Keratinocyte (primary cell): ENCODE measurements around the gene NEB. TPM values are rescaled to one million over a fixed set of nuclear protein-coding genes. Genes with fewer than 3 reads are reported as not detected.

Experiments used
- DNase-seq: peaks from one replicate; pipeline ENCODE4 v3.0.0-alpha.2; 2011; ENCODE audit warnings: low read depth, missing footprints, low spot score
- FAIRE-seq: peaks from 2 replicates; lab custom pipeline; 2011; peaks lifted over from hg19 to GRCh38; lab: Jason Lieb, UNC
- H2AFZ ChIP-seq: 2 replicates; pipeline ENCODE4 v1.6.0; 2012; ENCODE audit warnings: low read length, control low read depth, inconsistent platforms; ENCODE audit not compliant: control insufficient read depth
- H3K27ac ChIP-seq: 2 replicates; pipeline ENCODE4 v1.5.1; 2011; ENCODE audit warnings: low read length; ENCODE audit not compliant: control insufficient read depth, insufficient read depth
- H3K27me3 ChIP-seq: 3 replicates; pipeline ENCODE4 v1.6.0; 2011; ENCODE audit warnings: low read length; ENCODE audit not compliant: control insufficient read depth, insufficient read depth; ENCODE audit errors: extremely low read depth
- H3K36me3 ChIP-seq, 2 experiments: 2 replicates in 1 of 2; 3 replicates in 1 of 2; pipeline ENCODE4 v1.5.1; 2011; ENCODE audit warnings: low read length in 2 of 2, mild to moderate bottlenecking in 1 of 2; ENCODE audit not compliant: control insufficient read depth in 2 of 2, insufficient read depth in 2 of 2; ENCODE audit errors: extremely low read depth in 1 of 2
- H3K4me1 ChIP-seq: 3 replicates; pipeline ENCODE4 v1.5.1; 2011; ENCODE audit warnings: low read length; ENCODE audit not compliant: control insufficient read depth, insufficient read depth; ENCODE audit errors: extremely low read depth
- H3K4me2 ChIP-seq: 3 replicates; pipeline ENCODE4 v1.6.0; 2011; ENCODE audit warnings: low read depth, low read length; ENCODE audit not compliant: control insufficient read depth, insufficient read depth; ENCODE audit errors: extremely low read depth
- H3K4me3 ChIP-seq, 3 experiments: fragments of 200-600 bp in 1 of 3; sonication (generic) in 1 of 3; 2 replicates in 2 of 3; 3 replicates in 1 of 3; pipeline ENCODE4 v1.5.1; 2011 to 2016; ENCODE audit warnings: low read length in 3 of 3, mild to moderate bottlenecking in 3 of 3, control low read depth in 2 of 3, inconsistent platforms in 1 of 3, low read depth in 1 of 3, mixed read lengths in 1 of 3, mixed run types in 1 of 3, moderate library complexity in 1 of 3; ENCODE audit not compliant: control insufficient read depth in 2 of 3, insufficient read depth in 2 of 3; ENCODE audit errors: extremely low read depth in 1 of 3
- H3K79me2 ChIP-seq: 2 replicates; pipeline ENCODE4 v1.6.0; 2012; ENCODE audit warnings: low read length; ENCODE audit not compliant: control insufficient read depth, insufficient read depth
- H3K9ac ChIP-seq: 3 replicates; pipeline ENCODE4 v1.6.0; 2011; ENCODE audit warnings: low read length; ENCODE audit not compliant: control insufficient read depth, insufficient read depth; ENCODE audit errors: extremely low read depth
- H3K9me1 ChIP-seq: 3 replicates; pipeline ENCODE4 v1.6.0; 2011; ENCODE audit warnings: low read length; ENCODE audit not compliant: control insufficient read depth, insufficient read depth; ENCODE audit errors: extremely low read depth
- H3K9me3 ChIP-seq: 2 replicates; pipeline ENCODE4 v1.5.1; 2012; ENCODE audit warnings: low read depth, low read length; ENCODE audit not compliant: control insufficient read depth
- H4K20me1 ChIP-seq: 3 replicates; pipeline ENCODE4 v1.6.0; 2011; ENCODE audit warnings: low read length; ENCODE audit not compliant: control insufficient read depth, insufficient read depth; ENCODE audit errors: extremely low read depth
- EZH2 ChIP-seq: IDR thresholded peaks from one replicate; pipeline ENCODE4 v1.6.1; 2012; ENCODE audit warnings: inconsistent platforms, mild to moderate bottlenecking, low read length, moderate library complexity
- dilution Hi-C: fragments of 300-500 bp; cut with MboI; formaldehyde crosslinking; loops from one replicate; pipeline ENCODE4 v1.7.0; 2020; ENCODE audit warnings: low sequenced_read_pairs; ENCODE audit not compliant: extremely low pct_ligation_motif_present
- polyA plus RNA-seq, 5 experiments: library from polyadenylated mRNA; depleted of rRNA in 3 of 5; stranded (reverse) in 3 of 5; stranded (forward) in 1 of 5; unstranded in 1 of 5; fragments of >200 nt; gene quantifications; 1 replicate in 1 of 5; 2 replicates in 3 of 5; 3 replicates in 1 of 5; pipeline versions ENCODE4 v1.2.1 to v1.2.3, GENCODE V29; 2011 to 2012; ENCODE audit warnings: missing spikeins in 2 of 5, low read depth in 1 of 5, low replicate concordance in 1 of 5
- TF ChIP-seq, protein P1 (sequence below), 3 experiments: IDR thresholded peaks in 1 of 3; conservative IDR thresholded peaks in 1 of 3; optimal IDR thresholded peaks in 1 of 3; 2 replicates in 2 of 3; 3 replicates in 1 of 3; pipeline versions ENCODE3 to v1.5.1; 2011; ENCODE audit warnings: low read length in 3 of 3, mild to moderate bottlenecking in 3 of 3, moderate library complexity in 2 of 3, control low read depth in 1 of 3, inconsistent platforms in 1 of 3; ENCODE audit not compliant: insufficient read depth in 2 of 3; ENCODE audit errors: extremely low read depth in 1 of 3

NEB gene
- polyA plus RNA-seq, 1 donor (not counting 4 experiments of a cell fraction or from before 2014, with no cell fraction given), result 0.67 TPM

- H3K27me3 ChIP-seq, result no peaks in the 10 kb centered on the region
- no peak overlapping the region for H3K27ac ChIP-seq
- DNase-seq (no peak), FAIRE-seq (no peak)
- no peaks in the 10 kb centered on the region for H4K20me1 ChIP-seq
- no peaks in the 10 kb centered on the region for H3K36me3 ChIP-seq
- H3K9me3 ChIP-seq, result no peaks in the 10 kb centered on the region
- H3K4me1 ChIP-seq, result no peaks in the 10 kb centered on the region
- H3K4me3 ChIP-seq, result no peak overlapping the region
- no peak for TF ChIP-seq EZH2
- TF ChIP-seq, protein P1, sequence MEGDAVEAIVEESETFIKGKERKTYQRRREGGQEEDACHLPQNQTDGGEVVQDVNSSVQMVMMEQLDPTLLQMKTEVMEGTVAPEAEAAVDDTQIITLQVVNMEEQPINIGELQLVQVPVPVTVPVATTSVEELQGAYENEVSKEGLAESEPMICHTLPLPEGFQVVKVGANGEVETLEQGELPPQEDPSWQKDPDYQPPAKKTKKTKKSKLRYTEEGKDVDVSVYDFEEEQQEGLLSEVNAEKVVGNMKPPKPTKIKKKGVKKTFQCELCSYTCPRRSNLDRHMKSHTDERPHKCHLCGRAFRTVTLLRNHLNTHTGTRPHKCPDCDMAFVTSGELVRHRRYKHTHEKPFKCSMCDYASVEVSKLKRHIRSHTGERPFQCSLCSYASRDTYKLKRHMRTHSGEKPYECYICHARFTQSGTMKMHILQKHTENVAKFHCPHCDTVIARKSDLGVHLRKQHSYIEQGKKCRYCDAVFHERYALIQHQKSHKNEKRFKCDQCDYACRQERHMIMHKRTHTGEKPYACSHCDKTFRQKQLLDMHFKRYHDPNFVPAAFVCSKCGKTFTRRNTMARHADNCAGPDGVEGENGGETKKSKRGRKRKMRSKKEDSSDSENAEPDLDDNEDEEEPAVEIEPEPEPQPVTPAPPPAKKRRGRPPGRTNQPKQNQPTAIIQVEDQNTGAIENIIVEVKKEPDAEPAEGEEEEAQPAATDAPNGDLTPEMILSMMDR (optimal IDR thresholded peaks at IDR 0.05 in 1 of 3, IDR thresholded peaks at IDR 0.05 in 1 of 3, conservative IDR thresholded peaks at IDR 0.05 in 1 of 3; ENCODE audit: extremely low read depth in 1 of 3, insufficient read depth in 2 of 3, low read length in 3 of 3), result no peak
- dilution Hi-C loops, result no loop called here
- H3K4me2 ChIP-seq, result no peak overlapping the region
- H3K79me2 ChIP-seq, result no peaks in the 10 kb centered on the region
- no peak overlapping the region for H3K9ac ChIP-seq
- H3K9me1 ChIP-seq, result no peaks in the 10 kb centered on the region
- H2AFZ ChIP-seq, result no peak overlapping the region
Measured at GRCh38 chr2:151720521-151720920, 13.8 kb downstream of the NEB start.

GRCh38 chr2:151718796-151719195 lies 15.5 kb downstream of the NEB start:
- H3K27me3 ChIP-seq, result no peaks in the 10 kb centered on the region
- no peak for TF ChIP-seq EZH2
- TF ChIP-seq, protein P1 (optimal IDR thresholded peaks at IDR 0.05 in 1 of 3, IDR thresholded peaks at IDR 0.05 in 1 of 3, conservative IDR thresholded peaks at IDR 0.05 in 1 of 3; ENCODE audit: extremely low read depth in 1 of 3, insufficient read depth in 2 of 3, low read length in 3 of 3), result no peak
- no peak overlapping the region for H3K27ac ChIP-seq
- H3K4me3 ChIP-seq, result no peak overlapping the region
- DNase-seq (no peak), FAIRE-seq (no peak)
- H3K4me1 ChIP-seq, result no peaks in the 10 kb centered on the region
- H3K9me1 ChIP-seq, result no peaks in the 10 kb centered on the region
- no peaks in the 10 kb centered on the region for H3K79me2 ChIP-seq
- no peaks in the 10 kb centered on the region for H3K36me3 ChIP-seq
- dilution Hi-C loops, result no loop called here
- no peak overlapping the region for H3K4me2 ChIP-seq
- H4K20me1 ChIP-seq, result no peaks in the 10 kb centered on the region
- H3K9me3 ChIP-seq, result no peaks in the 10 kb centered on the region
- no peak overlapping the region for H2AFZ ChIP-seq
- H3K9ac ChIP-seq, result no peak overlapping the region
